Lower lobe of right lung (tissue), 2 donors: Measurements from ENCODE around the gene BACE1-AS. TPM values are rescaled to one million over a fixed set of nuclear protein-coding genes. Genes with fewer than 3 reads are reported as not detected.

Source experiments
- ATAC-seq, 2 donors: fragments of 200-7000 bp; cut with Tn5 transposase; one replicate each; pipeline ENCODE4 v1.9.1; 2020 to 2022; ENCODE audit warnings: mild to moderate bottlenecking in 2 of 2, moderate library complexity in 2 of 2
- DNase-seq: peaks from one replicate; pipeline ENCODE4 v3.0.0-alpha.2; 2020
- H3K27ac ChIP-seq: fragments of 200-600 bp; one replicate; pipeline ENCODE4 v1.8.0; 2022
- H3K27me3 ChIP-seq: fragments of 200-600 bp; one replicate; pipeline ENCODE4 v1.8.0; 2022; ENCODE audit warnings: low read depth
- H3K36me3 ChIP-seq: fragments of 200-600 bp; one replicate; pipeline ENCODE4 v1.8.0; 2022; ENCODE audit warnings: mild to moderate bottlenecking
- H3K4me1 ChIP-seq: fragments of 200-600 bp; one replicate; pipeline ENCODE4 v1.8.0; 2022
- H3K4me3 ChIP-seq: fragments of 200-600 bp; one replicate; pipeline ENCODE4 v1.8.0; 2022; ENCODE audit warnings: mild to moderate bottlenecking
- H3K9me3 ChIP-seq: fragments of 200-600 bp; one replicate; pipeline ENCODE4 v1.8.0; 2022
- CTCF ChIP-seq: fragments of 200-600 bp; IDR thresholded peaks from one replicate; pipeline ENCODE4 v1.8.0; 2022; ENCODE audit warnings: antibody characterized with exemption, mild to moderate bottlenecking
- intact Hi-C: fragments of 100-400 bp; cut with DNase I; formaldehyde crosslinking; loops from one replicate; pipeline ENCODE4 v1.11.0; 2022
- total RNA-seq: library from RNA; stranded (reverse); fragmentation: NEBNext Ultra II Directional; extraction: Animal tissue kit (Norgen Biotek cat#: 25700); gene quantifications from one replicate; pipeline ENCODE4 v1.2.1, GENCODE V29; 2021
- donor health status: DM: no; HTN: yes; CAD: no; lungs with severe emphysema.

Gene BACE1-AS
- total RNA-seq, 1 donor from 2014 or later, result 8.6 TPM

GRCh38 chr11:117327567-117328374 is 36.6 kb downstream of the BACE1-AS start, which contains the start of gene CEP164:
CEP164 (plus strand) TSS chr11:117327854; CDS start chr11:117338587, 10,733 bp downstream.
- intact Hi-C loops, result no loop called here
- peak within 1 kb of the TSS; percentile 93 for H3K27ac ChIP-seq
- peak within 1 kb of the TSS; percentile 80 for H3K4me3 ChIP-seq
- no peak for TF ChIP-seq CTCF
- no peaks in the 10 kb centered on the region for H3K27me3 ChIP-seq
- peaks cover 24% of the 10 kb centered on the region for H3K4me1 ChIP-seq
- H3K9me3 ChIP-seq, result no peaks in the 10 kb centered on the region
- H3K36me3 ChIP-seq, result no peaks in the 10 kb centered on the region
- DNase-seq, result peak; percentile 98
- ATAC-seq, result peak; percentile 98 to 99

- no peak for TF ChIP-seq CTCF
- intact Hi-C loops, result no loop called here
- H3K4me3 ChIP-seq, result peak overlapping the region; percentile 80
- peak overlapping the region; percentile 93 for H3K27ac ChIP-seq
- DNase-seq (no peak), ATAC-seq (peak; percentile 43 to 64)
- H3K4me1 ChIP-seq, result peaks cover 24% of the 10 kb centered on the region
- H3K36me3 ChIP-seq, result no peaks in the 10 kb centered on the region
- H3K27me3 ChIP-seq, result no peaks in the 10 kb centered on the region
- H3K9me3 ChIP-seq, result no peaks in the 10 kb centered on the region
These were observed 37.3 kb downstream of the BACE1-AS start for GRCh38 chr11:117328375-117329010.

- Histone ChIP-seq H3K27me3 (no peaks in the 10 kb centered on the region), H3K4me3 (no peak overlapping the region), H3K36me3 (peaks cover 18% of the 10 kb centered on the region), H3K9me3 (no peaks in the 10 kb centered on the region), H3K27ac (no peak overlapping the region), H3K4me1 (peaks cover 18% of the 10 kb centered on the region)
- intact Hi-C loops, result no loop called here
- TF ChIP-seq CTCF, result no peak
- no peak for ATAC-seq
- no peak for DNase-seq
These were observed 41.7 kb downstream of the BACE1-AS start for GRCh38 chr11:117332843-117333242.

- no peak for TF ChIP-seq CTCF
- H3K27me3 ChIP-seq, result no peaks in the 10 kb centered on the region
- DNase-seq (no peak), ATAC-seq (no peak)
- H3K36me3 ChIP-seq, result peaks cover 20% of the 10 kb centered on the region
- no peak overlapping the region for H3K27ac ChIP-seq
- intact Hi-C loops, result no loop called here
- no peaks in the 10 kb centered on the region for H3K9me3 ChIP-seq
- H3K4me1 ChIP-seq, result peaks cover 15% of the 10 kb centered on the region
- no peak overlapping the region for H3K4me3 ChIP-seq
These were observed 42.8 kb downstream of the BACE1-AS start for GRCh38 chr11:117333917-117334316.

- no peaks in the 10 kb centered on the region for H3K9me3 ChIP-seq
- H3K27me3 ChIP-seq, result no peaks in the 10 kb centered on the region
- ATAC-seq, result no peak
- H3K27ac ChIP-seq, result no peak overlapping the region
- no peak for TF ChIP-seq CTCF
- intact Hi-C loops, result no loop called here
- H3K4me1 ChIP-seq, result peaks cover 5% of the 10 kb centered on the region
- no peak overlapping the region for H3K4me3 ChIP-seq
- no peak for DNase-seq
- H3K36me3 ChIP-seq, result peaks cover 30% of the 10 kb centered on the region
These were observed 43.8 kb downstream of the BACE1-AS start for GRCh38 chr11:117334896-117335295.
